Retinal pigment epithelial cell (primary cell): ENCODE results near the gene MSL3B.

Experiments
- DNase-seq: peaks from one replicate; pipeline ENCODE4 v3.0.0-alpha.2; 2010; ENCODE audit warnings: low read depth
- H3K4me3 ChIP-seq: 2 replicates; pipeline ENCODE4 v1.5.1; 2011; ENCODE audit warnings: mild to moderate bottlenecking, low read length, control low read depth, moderate library complexity
- TF ChIP-seq, protein P1 (sequence below): conservative IDR thresholded peaks from 2 replicates; pipeline ENCODE4 v1.5.1; 2011; ENCODE audit warnings: low read depth, low read length, control low read depth, inconsistent platforms

MSL3B gene

DNA sequence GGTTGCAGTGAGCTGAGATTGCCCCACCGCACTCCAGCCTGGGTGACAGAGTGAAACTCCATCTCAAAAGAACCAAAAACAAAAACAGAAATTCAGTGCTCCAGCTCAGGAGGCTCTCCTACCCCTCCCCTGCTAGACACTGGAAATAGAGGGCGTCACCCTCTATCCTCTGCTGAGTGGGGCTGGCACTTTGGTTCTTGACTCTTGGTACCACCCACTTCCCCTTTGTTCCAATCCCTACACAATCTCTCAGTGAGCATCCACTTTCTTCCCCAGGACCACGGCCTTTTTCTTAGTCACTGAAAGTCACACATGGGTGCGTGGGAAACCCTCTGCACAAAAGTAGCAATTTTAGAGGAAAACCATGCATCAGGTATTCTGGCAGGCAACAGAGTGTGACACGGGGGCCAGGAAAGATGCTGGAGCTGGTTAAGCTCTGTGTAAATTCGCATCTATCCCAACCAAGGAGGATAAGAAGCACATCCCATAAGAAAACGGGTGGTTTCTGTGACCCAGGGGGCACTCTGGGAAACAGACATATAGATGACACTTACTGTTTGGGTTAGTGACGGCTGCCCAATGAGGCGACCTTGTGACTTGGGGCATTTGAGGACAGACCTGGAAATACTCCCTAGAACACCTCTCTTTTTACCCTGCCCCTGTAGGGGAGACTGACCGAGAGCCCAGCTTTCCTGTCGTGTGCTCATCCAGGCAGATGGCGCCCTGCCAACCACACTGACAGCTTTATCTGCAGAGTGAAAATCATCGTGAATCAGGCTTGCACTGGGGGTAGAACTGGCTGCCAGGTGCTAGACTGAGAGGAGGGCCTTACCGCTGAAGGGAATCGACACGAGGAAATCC lies 21.6 kb downstream of the MSL3B start:
- TF ChIP-seq, protein P1, sequence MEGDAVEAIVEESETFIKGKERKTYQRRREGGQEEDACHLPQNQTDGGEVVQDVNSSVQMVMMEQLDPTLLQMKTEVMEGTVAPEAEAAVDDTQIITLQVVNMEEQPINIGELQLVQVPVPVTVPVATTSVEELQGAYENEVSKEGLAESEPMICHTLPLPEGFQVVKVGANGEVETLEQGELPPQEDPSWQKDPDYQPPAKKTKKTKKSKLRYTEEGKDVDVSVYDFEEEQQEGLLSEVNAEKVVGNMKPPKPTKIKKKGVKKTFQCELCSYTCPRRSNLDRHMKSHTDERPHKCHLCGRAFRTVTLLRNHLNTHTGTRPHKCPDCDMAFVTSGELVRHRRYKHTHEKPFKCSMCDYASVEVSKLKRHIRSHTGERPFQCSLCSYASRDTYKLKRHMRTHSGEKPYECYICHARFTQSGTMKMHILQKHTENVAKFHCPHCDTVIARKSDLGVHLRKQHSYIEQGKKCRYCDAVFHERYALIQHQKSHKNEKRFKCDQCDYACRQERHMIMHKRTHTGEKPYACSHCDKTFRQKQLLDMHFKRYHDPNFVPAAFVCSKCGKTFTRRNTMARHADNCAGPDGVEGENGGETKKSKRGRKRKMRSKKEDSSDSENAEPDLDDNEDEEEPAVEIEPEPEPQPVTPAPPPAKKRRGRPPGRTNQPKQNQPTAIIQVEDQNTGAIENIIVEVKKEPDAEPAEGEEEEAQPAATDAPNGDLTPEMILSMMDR: no peak
- DNase-seq: no peak
- H3K4me3 ChIP-seq: no peak overlapping the region

DNA sequence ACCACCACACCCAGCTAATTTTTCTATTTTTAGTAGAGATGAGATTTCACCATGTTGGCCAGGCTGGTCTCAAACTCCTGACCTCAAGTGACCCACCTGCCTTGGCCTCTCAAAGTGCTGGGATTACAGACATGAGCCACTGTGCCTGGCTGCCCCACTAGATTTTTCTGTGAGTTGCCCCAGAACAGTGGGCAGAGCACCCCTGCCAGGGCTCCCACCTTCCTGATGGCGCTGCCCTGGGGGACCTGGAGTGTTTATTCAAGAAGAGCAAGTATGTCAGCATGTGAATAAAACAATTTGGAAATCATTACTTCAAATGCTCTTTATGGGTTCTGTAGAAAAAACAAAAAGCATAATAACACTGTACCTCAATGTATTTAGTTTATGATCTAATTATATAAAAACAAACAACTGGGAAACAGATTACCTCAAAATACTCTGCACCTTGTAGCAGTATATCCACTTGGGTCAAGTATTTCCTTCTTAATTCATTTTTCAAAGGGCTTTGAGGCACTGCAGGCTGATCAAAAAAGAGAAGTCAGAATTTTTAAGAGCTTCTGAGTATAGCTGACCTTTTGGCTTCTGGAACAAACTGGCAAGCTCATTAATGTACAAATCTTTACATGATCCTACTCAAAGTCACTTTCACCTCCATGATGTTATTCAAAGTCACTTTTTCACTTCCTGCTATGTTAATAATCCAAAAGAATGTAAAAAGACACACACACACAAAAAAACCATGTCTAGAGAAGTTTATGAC lies 22.7 kb downstream of the MSL3B start:
- no peak for DNase-seq
- no peak overlapping the region for H3K4me3 ChIP-seq
- TF ChIP-seq, protein P1: no peak

DNA sequence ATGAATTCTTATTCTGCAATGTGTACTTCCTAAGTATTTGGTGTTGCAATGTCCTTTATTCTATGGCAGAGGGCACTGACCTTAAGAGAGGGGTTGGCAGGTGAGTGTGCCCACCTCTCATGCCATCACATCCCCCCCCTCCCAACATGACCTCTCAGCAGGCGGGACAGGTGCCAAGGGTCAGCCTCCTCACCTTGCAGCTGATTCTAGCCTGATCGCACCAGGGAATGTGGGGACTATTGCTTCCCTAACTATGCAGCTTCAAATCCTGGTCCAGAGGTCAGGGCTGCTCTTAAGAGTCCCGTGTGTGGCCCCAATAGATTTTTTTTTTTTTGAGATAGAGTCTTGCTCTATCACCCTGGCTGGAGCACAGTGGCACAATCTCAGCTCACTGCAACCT lies 23.4 kb downstream of the MSL3B start:
- no peak overlapping the region for H3K4me3 ChIP-seq
- TF ChIP-seq, protein P1: no peak
- no peak for DNase-seq

DNA sequence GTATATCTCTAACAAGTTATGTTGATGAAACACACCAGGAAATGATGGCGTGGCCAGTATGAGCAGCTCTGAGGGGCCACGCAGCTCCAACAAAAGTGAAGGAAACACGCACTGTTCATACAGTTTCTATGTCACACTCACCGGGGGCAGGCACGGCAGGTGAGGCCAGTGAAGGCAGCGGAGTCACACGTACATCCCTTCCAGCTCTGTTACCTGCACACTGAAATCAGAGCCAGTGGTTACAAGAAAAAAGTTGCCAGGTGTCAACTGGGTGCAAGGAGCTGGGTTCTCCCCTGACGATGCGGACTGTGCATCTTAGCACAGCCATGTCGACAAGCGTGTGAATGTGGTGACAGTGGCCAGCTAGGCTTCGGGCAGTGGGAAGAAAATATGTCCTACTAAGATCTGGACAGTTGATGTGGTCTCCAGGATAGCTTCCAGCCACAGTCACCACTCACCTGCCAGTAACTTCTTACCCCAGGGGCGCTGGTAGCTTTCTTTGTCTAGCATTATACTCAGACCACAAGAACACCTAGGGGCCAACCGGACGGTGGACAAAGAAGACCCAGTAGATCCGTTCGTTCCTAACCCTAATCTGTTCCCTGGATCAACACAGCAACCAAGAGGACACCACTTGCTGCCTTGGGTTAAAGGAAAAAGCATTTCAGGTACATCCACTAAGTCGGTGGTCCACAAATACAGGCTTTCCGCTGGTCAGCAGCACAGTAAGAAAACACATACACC lies 23.9 kb downstream of the MSL3B start:
- TF ChIP-seq, protein P1: no peak
- H3K4me3 ChIP-seq: no peak overlapping the region
- DNase-seq: no peak

DNA sequence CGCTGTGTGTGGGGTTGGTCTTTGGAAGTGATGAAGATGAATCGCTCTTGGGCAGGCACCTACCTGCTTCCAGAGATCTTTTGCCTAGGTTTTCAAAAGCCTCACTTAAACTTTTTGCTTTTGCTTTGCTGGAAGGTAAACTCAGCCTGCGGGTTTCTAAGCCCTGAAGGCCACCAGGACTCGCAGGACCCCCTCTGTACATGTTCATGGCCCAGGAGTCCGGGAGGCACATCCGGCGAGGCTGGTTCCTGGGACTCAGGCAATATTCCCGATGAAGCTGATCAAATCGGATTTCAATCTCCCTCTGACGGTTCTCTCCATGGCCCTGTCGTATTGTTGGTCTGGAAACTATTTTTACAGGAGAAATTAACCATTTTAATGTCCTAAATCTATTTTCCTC lies 27.0 kb downstream of the MSL3B start:
- no peak for DNase-seq
- no peak overlapping the region for H3K4me3 ChIP-seq
- TF ChIP-seq, protein P1: no peak

DNA sequence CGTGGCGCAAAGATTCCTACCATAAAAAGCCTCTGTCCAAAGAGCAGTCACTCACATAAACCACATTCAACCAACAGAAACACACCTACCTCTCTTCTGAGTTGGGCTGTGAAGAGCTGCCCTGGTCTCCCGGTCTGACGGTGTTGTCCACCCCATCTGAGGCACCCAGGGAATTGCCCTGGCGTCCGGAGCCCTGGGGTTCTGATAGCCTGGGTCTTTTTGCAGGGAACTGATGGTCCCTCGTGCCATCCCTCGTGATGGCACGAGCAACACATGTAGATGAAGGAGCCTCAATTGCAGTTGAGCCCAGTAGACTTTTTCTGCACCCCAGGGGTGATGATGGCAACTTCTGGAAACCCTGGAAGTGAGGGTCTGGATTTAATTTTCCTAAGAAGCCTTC lies 27.7 kb downstream of the MSL3B start:
- no peak for DNase-seq
- TF ChIP-seq, protein P1: no peak
- no peak overlapping the region for H3K4me3 ChIP-seq
